Vagina (tissue), 2 donors: Measurements from ENCODE around the gene WDSUB1. TPM values are rescaled to one million over a fixed set of nuclear protein-coding genes. Genes with fewer than 3 reads are reported as not detected.

Source experiments
- DNase-seq, 2 donors: peaks; one replicate each; pipeline ENCODE4 v3.0.0-alpha.2; 2017; ENCODE audit errors: extremely low spot score in 2 of 2
- H3K27ac ChIP-seq: fragments of 200-600 bp; sonication (generic); one replicate; pipeline ENCODE4 v1.5.1; 2019
- H3K27me3 ChIP-seq: fragments of 200-600 bp; sonication (generic); one replicate; pipeline ENCODE4 v1.5.1; 2019
- H3K36me3 ChIP-seq, 2 donors: fragments of 200-600 bp; sonication (generic); one replicate each; pipeline ENCODE4 v1.5.1; 2017 to 2019
- H3K4me1 ChIP-seq: fragments of 200-600 bp; sonication (generic); one replicate; pipeline ENCODE4 v1.5.1; 2019
- H3K4me3 ChIP-seq, 2 donors: fragments of 200-600 bp; sonication (generic); 1 replicate in 1 of 2; 2 replicates in 1 of 2; pipeline ENCODE4 v1.5.1; 2016 to 2019
- H3K9me3 ChIP-seq: fragments of 200-600 bp; sonication (generic); one replicate; pipeline ENCODE4 v1.5.1; 2019
- POLR2A ChIP-seq, 2 donors: fragments of 450-650 bp; IDR thresholded peaks; one replicate each; pipeline ENCODE4 v1.6.1; 2017; ENCODE audit warnings: antibody characterized with exemption in 2 of 2, mild to moderate bottlenecking in 2 of 2, moderate library complexity in 2 of 2
- POLR2AphosphoS5 ChIP-seq, 2 donors: sonication (generic); formaldehyde crosslinking; IDR thresholded peaks; one replicate each; pipeline ENCODE4 v1.9.0; 2017; ENCODE audit warnings: antibody characterized with exemption in 2 of 2, mild to moderate bottlenecking in 2 of 2, low read depth in 1 of 2; ENCODE audit not compliant: insufficient read depth in 1 of 2
- intact Hi-C: fragments of 100-400 bp; cut with DNase I; formaldehyde crosslinking; loops from one replicate; pipeline ENCODE4 v1.15.1; 2023
- total RNA-seq: library from RNA; depleted of rRNA; stranded (reverse); fragments of >200 nt; gene quantifications from one replicate; pipeline ENCODE4 v1.2.3, GENCODE V29; 2016
- TF ChIP-seq, protein P1 (sequence below), 3 experiments: fragments of 450-650 bp in 2 of 3; fragments of 200-600 bp in 1 of 3; sonication (generic) in 1 of 3; IDR thresholded peaks; one replicate each; pipeline ENCODE4 v1.5.1; 2017 to 2019; ENCODE audit warnings: antibody characterized with exemption in 3 of 3, mild to moderate bottlenecking in 2 of 3, moderate library complexity in 2 of 3

Gene WDSUB1
- total RNA-seq, 1 donor from 2014 or later: 2.2 TPM

DNA sequence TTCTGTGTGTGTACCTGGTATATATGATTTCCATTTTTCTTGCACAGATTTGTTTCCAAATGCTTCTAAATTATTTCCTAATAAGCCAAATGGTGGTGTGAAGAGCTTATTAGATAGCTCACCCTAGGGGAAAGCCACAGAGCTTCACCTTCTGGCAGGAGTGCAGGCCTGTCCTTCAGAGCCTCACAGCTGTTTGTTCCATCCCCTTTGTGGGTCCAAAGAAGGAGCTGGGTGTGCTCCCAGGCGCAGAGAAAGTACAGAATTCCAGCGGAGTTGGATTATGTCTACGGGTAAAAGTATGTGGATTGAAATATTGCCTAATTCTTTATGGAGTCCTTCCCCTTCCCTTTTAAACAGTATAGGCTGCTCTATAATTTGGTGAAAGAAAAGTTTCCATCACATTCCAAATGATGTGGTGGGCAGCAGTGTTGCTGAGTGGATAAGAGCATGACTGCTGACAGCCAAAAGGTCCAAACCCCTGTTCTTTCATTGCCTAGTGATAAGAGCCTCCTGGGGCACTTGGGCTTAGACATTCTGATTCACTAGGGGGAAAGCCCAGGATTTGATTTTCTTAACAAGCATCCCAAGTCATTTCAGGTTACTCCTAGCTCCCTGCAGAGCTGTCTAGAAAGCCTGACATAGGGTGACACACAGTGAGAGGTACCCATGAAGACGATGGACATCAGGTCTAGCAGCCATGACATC lies 86.6 kb downstream of the WDSUB1 start:
- H3K27ac ChIP-seq: no peak overlapping the region
- DNase-seq: no peak
- peaks cover 0 to 30% of the 10 kb centered on the region in 2 donors for H3K36me3 ChIP-seq
- intact Hi-C loops: no loop called here
- peaks cover 13% of the 10 kb centered on the region for H3K4me1 ChIP-seq
- no peak for TF ChIP-seq POLR2A (IDR thresholded peaks at IDR 0.05)
- TF ChIP-seq, protein P1, sequence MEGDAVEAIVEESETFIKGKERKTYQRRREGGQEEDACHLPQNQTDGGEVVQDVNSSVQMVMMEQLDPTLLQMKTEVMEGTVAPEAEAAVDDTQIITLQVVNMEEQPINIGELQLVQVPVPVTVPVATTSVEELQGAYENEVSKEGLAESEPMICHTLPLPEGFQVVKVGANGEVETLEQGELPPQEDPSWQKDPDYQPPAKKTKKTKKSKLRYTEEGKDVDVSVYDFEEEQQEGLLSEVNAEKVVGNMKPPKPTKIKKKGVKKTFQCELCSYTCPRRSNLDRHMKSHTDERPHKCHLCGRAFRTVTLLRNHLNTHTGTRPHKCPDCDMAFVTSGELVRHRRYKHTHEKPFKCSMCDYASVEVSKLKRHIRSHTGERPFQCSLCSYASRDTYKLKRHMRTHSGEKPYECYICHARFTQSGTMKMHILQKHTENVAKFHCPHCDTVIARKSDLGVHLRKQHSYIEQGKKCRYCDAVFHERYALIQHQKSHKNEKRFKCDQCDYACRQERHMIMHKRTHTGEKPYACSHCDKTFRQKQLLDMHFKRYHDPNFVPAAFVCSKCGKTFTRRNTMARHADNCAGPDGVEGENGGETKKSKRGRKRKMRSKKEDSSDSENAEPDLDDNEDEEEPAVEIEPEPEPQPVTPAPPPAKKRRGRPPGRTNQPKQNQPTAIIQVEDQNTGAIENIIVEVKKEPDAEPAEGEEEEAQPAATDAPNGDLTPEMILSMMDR (IDR thresholded peaks at IDR 0.05): no peak
- TF ChIP-seq POLR2AphosphoS5 (IDR thresholded peaks at IDR 0.05; ENCODE audit: insufficient read depth in 1 of 2, low read depth in 1 of 2): no peak
- no peak overlapping the region for H3K4me3 ChIP-seq
- H3K9me3 ChIP-seq: no peaks in the 10 kb centered on the region
- no peaks in the 10 kb centered on the region for H3K27me3 ChIP-seq

- Histone ChIP-seq H3K9me3 (no peaks in the 10 kb centered on the region), H3K36me3 (peaks cover 0 to 37% of the 10 kb centered on the region in 2 donors), H3K4me1 (peaks cover 13% of the 10 kb centered on the region), H3K27me3 (no peaks in the 10 kb centered on the region), H3K4me3 (no peak overlapping the region), H3K27ac (no peak overlapping the region)
- intact Hi-C loops: no loop called here
- TF ChIP-seq POLR2A (IDR thresholded peaks at IDR 0.05): no peak
- TF ChIP-seq POLR2AphosphoS5 (IDR thresholded peaks at IDR 0.05; ENCODE audit: insufficient read depth in 1 of 2, low read depth in 1 of 2): no peak
- TF ChIP-seq, protein P1 (IDR thresholded peaks at IDR 0.05): no peak
- DNase-seq: no peak
These were observed 87.3 kb downstream of the WDSUB1 start for GRCh38 chr2:159199236-159199635.

DNA sequence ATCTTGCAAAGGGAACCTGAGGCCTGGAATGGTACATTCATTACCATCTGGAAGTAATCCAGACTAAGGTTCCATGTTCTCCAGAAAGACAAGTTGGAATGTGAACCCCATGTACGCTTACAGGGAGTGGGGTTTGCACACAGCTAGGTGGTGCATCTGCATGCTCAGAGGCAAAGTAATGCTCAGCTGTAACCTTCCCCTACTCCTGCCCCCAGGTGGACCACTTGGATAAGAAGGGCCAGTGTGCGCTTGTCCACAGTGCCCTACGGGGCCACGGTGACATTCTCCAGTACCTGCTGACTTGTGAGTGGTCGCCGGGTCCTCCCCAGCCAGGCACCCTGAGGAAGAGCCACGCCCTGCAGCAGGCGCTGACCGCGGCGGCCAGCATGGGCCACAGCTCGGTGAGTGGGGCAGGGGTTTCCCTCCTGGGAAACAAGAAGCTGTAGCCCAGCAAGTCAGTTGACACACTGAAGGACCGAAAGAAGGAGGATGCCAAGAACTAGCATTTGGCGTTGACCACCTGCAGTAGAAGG lies 90.0 kb downstream of the WDSUB1 start:
- Histone ChIP-seq H3K27me3 (no peaks in the 10 kb centered on the region), H3K4me1 (peaks cover under 1% of the 10 kb centered on the region), H3K4me3 (no peak overlapping the region), H3K27ac (no peak overlapping the region), H3K9me3 (no peaks in the 10 kb centered on the region), H3K36me3 (peaks cover 0 to 45% of the 10 kb centered on the region in 2 donors)
- intact Hi-C loops: no loop called here
- no peak for DNase-seq
- TF ChIP-seq, protein P1 (IDR thresholded peaks at IDR 0.05): no peak
- TF ChIP-seq POLR2AphosphoS5 (IDR thresholded peaks at IDR 0.05; ENCODE audit: insufficient read depth in 1 of 2, low read depth in 1 of 2) (no peak), POLR2A (IDR thresholded peaks at IDR 0.05) (no peak)

DNA sequence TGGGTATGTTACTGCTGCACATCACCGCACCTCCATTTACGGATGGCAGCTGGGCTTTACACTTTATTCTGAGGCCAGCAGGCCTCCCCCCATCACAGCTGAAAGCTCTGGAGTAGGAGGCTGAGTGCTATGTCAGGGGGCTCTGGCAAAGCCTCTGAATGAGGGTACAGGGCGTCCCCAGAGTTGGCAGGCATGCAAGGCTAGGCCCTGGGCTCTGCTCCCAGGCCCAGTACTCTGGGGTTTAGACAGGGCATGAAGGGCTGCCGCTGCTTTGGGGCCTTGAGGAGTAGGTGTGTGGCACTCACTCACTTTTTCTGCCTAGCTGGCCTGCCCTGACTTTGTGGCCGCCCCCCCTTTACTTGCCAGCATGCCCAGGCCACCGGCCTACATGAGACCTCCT lies 90.8 kb downstream of the WDSUB1 start:
- Histone ChIP-seq H3K4me3 (no peak overlapping the region), H3K4me1 (no peaks in the 10 kb centered on the region), H3K36me3 (peaks cover 0 to 45% of the 10 kb centered on the region in 2 donors), H3K27me3 (no peaks in the 10 kb centered on the region), H3K9me3 (no peaks in the 10 kb centered on the region), H3K27ac (no peak overlapping the region)
- TF ChIP-seq, protein P1 (IDR thresholded peaks at IDR 0.05): no peak
- TF ChIP-seq POLR2AphosphoS5 (IDR thresholded peaks at IDR 0.05; ENCODE audit: insufficient read depth in 1 of 2, low read depth in 1 of 2): no peak
- TF ChIP-seq POLR2A (IDR thresholded peaks at IDR 0.05): no peak
- no peak for DNase-seq
- intact Hi-C loops: no loop called here

DNA sequence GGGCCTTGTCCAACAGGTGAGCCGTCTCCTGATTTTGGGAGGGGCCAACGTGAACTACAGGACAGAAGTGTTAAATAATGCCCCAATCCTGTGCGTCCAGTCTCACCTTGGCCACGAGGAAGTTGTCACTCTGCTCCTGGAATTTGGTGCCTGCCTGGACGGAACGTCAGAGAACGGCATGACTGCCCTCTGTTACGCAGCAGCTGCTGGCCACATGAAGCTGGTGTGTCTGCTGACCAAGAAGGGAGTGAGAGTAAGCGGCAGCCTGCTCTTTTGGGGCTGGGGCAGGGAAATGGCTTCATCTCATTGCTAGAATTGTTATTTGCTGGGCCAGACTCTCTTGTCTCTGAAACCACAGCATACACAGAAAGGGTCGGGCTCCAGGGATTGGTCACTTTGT lies 92.3 kb downstream of the WDSUB1 start:
- H3K36me3 ChIP-seq: peaks cover 0 to 45% of the 10 kb centered on the region in 2 donors
- H3K27me3 ChIP-seq: no peaks in the 10 kb centered on the region
- no peaks in the 10 kb centered on the region for H3K4me1 ChIP-seq
- H3K9me3 ChIP-seq: no peaks in the 10 kb centered on the region
- no peak for TF ChIP-seq POLR2AphosphoS5 (IDR thresholded peaks at IDR 0.05; ENCODE audit: insufficient read depth in 1 of 2, low read depth in 1 of 2)
- TF ChIP-seq, protein P1 (IDR thresholded peaks at IDR 0.05): no peak
- TF ChIP-seq POLR2A (IDR thresholded peaks at IDR 0.05): no peak
- no peak overlapping the region for H3K27ac ChIP-seq
- no peak overlapping the region for H3K4me3 ChIP-seq
- intact Hi-C loops: no loop called here
- no peak for DNase-seq
